Measurements from ENCODE around the gene IFNGR1.

Gene IFNGR1

GRCh38 chr6:137202078-137202477 is 17.1 kb downstream of the IFNGR1 start:
- TF ChIP-seq SIN3A (IDR thresholded peaks at IDR 0.05; ENCODE audit: borderline replicate concordance, insufficient read depth, low read length) (no peak), TAF1 (IDR thresholded peaks at IDR 0.05; ENCODE audit: borderline replicate concordance, insufficient read depth, low read length) (no peak), POLR2AphosphoS5 (IDR thresholded peaks at IDR 0.05; ENCODE audit: low read depth, low read length) (no peak), REST (IDR thresholded peaks at IDR 0.05; ENCODE audit: insufficient read depth in 1 of 2, low read depth in 2 of 2, low read length in 2 of 2) (no peak), FOXP2 (optimal IDR thresholded peaks at IDR 0.05; ENCODE audit: borderline replicate concordance, extremely low read depth, extremely low read length, insufficient read depth) (no peak)

GRCh38 chr6:137201006-137201405 is 18.2 kb downstream of the IFNGR1 start:
- TF ChIP-seq SIN3A (IDR thresholded peaks at IDR 0.05; ENCODE audit: borderline replicate concordance, insufficient read depth, low read length) (no peak), TAF1 (IDR thresholded peaks at IDR 0.05; ENCODE audit: borderline replicate concordance, insufficient read depth, low read length) (no peak), FOXP2 (optimal IDR thresholded peaks at IDR 0.05; ENCODE audit: borderline replicate concordance, extremely low read depth, extremely low read length, insufficient read depth) (no peak), REST (IDR thresholded peaks at IDR 0.05; ENCODE audit: insufficient read depth in 1 of 2, low read depth in 2 of 2, low read length in 2 of 2) (no peak), POLR2AphosphoS5 (IDR thresholded peaks at IDR 0.05; ENCODE audit: low read depth, low read length) (no peak)

GRCh38 chr6:137200288-137200687 is 18.9 kb downstream of the IFNGR1 start:
- TF ChIP-seq FOXP2 (optimal IDR thresholded peaks at IDR 0.05; ENCODE audit: borderline replicate concordance, extremely low read depth, extremely low read length, insufficient read depth): no peak
- no peak for TF ChIP-seq TAF1 (IDR thresholded peaks at IDR 0.05; ENCODE audit: borderline replicate concordance, insufficient read depth, low read length)
- no peak for TF ChIP-seq SIN3A (IDR thresholded peaks at IDR 0.05; ENCODE audit: borderline replicate concordance, insufficient read depth, low read length)
- no peak for TF ChIP-seq POLR2AphosphoS5 (IDR thresholded peaks at IDR 0.05; ENCODE audit: low read depth, low read length)

- TF ChIP-seq SIN3A (IDR thresholded peaks at IDR 0.05; ENCODE audit: borderline replicate concordance, insufficient read depth, low read length): no peak
These were observed 21.2 kb downstream of the IFNGR1 start for GRCh38 chr6:137197684-137198645.

- no peak for TF ChIP-seq SIN3A (IDR thresholded peaks at IDR 0.05; ENCODE audit: borderline replicate concordance, insufficient read depth, low read length)
- TF ChIP-seq REST (IDR thresholded peaks at IDR 0.05; ENCODE audit: insufficient read depth in 1 of 2, low read depth in 2 of 2, low read length in 2 of 2): no peak
- TF ChIP-seq FOXP2 (optimal IDR thresholded peaks at IDR 0.05; ENCODE audit: borderline replicate concordance, extremely low read depth, extremely low read length, insufficient read depth): no peak
- TF ChIP-seq TAF1 (IDR thresholded peaks at IDR 0.05; ENCODE audit: borderline replicate concordance, insufficient read depth, low read length): no peak
- no peak for TF ChIP-seq POLR2AphosphoS5 (IDR thresholded peaks at IDR 0.05; ENCODE audit: low read depth, low read length)
These were observed 25.7 kb downstream of the IFNGR1 start for GRCh38 chr6:137193256-137194070.

Data from PFSK-1 (cell line).